Breast epithelium (tissue), 4 donors: ENCODE data around the gene PALM3. TPM values are rescaled to one million over a fixed set of nuclear protein-coding genes. Genes with fewer than 3 reads are reported as not detected.

Source experiments
- DNase-seq, 2 donors: peaks; one replicate each; pipeline ENCODE4 v3.0.0-alpha.2; 2019; ENCODE audit warnings: low spot score in 2 of 2
- H3K27ac ChIP-seq, 2 donors: fragments of 200-600 bp; sonication (generic) in 1 of 2; one replicate each; pipeline ENCODE4 v1.5.1; 2016 to 2019; ENCODE audit warnings: mild to moderate bottlenecking in 1 of 2
- H3K27me3 ChIP-seq, 2 donors: fragments of 200-600 bp; sonication (generic) in 1 of 2; one replicate each; pipeline versions ENCODE4 v1.5.1 to v1.6.0; 2017 to 2019; ENCODE audit warnings: control low read depth in 1 of 2, mild to moderate bottlenecking in 1 of 2
- H3K36me3 ChIP-seq: fragments of 200-600 bp; one replicate; pipeline ENCODE4 v1.5.1; 2019
- H3K4me1 ChIP-seq, 2 donors: fragments of 200-600 bp; sonication (generic); one replicate each; pipeline ENCODE4 v1.5.1; 2016 to 2019; ENCODE audit warnings: control low read depth in 1 of 2
- H3K4me3 ChIP-seq, 3 donors: fragments of 200-600 bp; sonication (generic); 1 replicate in 2 of 3; 2 replicates in 1 of 3; pipeline ENCODE4 v1.5.1; 2016 to 2019; ENCODE audit warnings: mild to moderate bottlenecking in 3 of 3, moderate library complexity in 2 of 3
- H3K9me3 ChIP-seq, 2 donors: fragments of 200-600 bp; sonication (generic) in 1 of 2; one replicate each; pipeline ENCODE4 v1.5.1; 2016 to 2019; ENCODE audit warnings: control low read depth in 1 of 2
- POLR2A ChIP-seq: fragments of 450-650 bp; IDR thresholded peaks from one replicate; pipeline ENCODE4 v1.6.1; 2016; ENCODE audit warnings: antibody characterized with exemption, mild to moderate bottlenecking, moderate library complexity
- POLR2AphosphoS5 ChIP-seq, 3 donors: sonication (generic); formaldehyde crosslinking; IDR thresholded peaks; one replicate each; pipeline ENCODE4 v1.6.1; 2017; ENCODE audit warnings: antibody characterized with exemption in 3 of 3
- intact Hi-C: fragments of 100-400 bp; cut with DNase I; formaldehyde crosslinking; loops from one replicate; pipeline ENCODE4 v1.15.1; 2023; ENCODE audit warnings: low total_unique reads
- total RNA-seq, 3 donors: library from RNA; depleted of rRNA; stranded (reverse); fragments of >200 nt; gene quantifications; one replicate each; pipeline ENCODE4 v1.1.0, GENCODE V29; 2016
- TF ChIP-seq, protein P1 (sequence below), 3 donors: fragments of 450-650 bp; IDR thresholded peaks; one replicate each; pipeline ENCODE4 v1.5.1; 2016 to 2017; ENCODE audit warnings: antibody characterized with exemption in 3 of 3, mild to moderate bottlenecking in 3 of 3, moderate library complexity in 3 of 3

Gene PALM3
- total RNA-seq, 3 donors from 2014 or later, result 2.5 to 3.9 TPM; not detected in 1

DNA sequence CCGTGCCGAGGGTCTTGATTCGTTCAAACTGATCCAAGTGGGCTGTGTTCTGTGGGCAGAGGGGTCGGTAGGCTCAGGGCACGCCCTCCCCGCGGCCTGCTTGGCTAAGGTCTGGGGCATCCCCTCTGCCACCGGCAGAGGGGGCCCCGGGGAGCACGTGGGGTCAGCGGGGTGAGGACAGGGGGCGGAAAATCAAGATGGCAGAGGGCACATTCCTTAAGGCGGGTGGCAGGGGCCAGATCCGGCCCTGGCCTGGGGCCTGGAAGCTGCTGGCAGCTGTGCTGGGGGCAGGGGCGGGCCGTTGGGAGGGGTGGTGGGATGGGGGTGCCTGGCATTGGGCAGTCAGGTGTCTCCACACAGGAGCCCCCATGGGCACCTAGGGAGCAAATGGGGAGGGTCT, 45.0 kb upstream of the PALM3 start:
- DNase-seq, result no peak
- Histone ChIP-seq H3K27ac (peak overlapping the region in 1 of 2 donors; percentile 55), H3K4me1 (no peaks in the 10 kb centered on the region), H3K27me3 (no peaks in the 10 kb centered on the region), H3K4me3 (no peak overlapping the region), H3K36me3 (no peaks in the 10 kb centered on the region), H3K9me3 (no peaks in the 10 kb centered on the region)
- intact Hi-C loops, result no loop called here
- TF ChIP-seq, protein P1, sequence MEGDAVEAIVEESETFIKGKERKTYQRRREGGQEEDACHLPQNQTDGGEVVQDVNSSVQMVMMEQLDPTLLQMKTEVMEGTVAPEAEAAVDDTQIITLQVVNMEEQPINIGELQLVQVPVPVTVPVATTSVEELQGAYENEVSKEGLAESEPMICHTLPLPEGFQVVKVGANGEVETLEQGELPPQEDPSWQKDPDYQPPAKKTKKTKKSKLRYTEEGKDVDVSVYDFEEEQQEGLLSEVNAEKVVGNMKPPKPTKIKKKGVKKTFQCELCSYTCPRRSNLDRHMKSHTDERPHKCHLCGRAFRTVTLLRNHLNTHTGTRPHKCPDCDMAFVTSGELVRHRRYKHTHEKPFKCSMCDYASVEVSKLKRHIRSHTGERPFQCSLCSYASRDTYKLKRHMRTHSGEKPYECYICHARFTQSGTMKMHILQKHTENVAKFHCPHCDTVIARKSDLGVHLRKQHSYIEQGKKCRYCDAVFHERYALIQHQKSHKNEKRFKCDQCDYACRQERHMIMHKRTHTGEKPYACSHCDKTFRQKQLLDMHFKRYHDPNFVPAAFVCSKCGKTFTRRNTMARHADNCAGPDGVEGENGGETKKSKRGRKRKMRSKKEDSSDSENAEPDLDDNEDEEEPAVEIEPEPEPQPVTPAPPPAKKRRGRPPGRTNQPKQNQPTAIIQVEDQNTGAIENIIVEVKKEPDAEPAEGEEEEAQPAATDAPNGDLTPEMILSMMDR (IDR thresholded peaks at IDR 0.05), result no peak

DNA sequence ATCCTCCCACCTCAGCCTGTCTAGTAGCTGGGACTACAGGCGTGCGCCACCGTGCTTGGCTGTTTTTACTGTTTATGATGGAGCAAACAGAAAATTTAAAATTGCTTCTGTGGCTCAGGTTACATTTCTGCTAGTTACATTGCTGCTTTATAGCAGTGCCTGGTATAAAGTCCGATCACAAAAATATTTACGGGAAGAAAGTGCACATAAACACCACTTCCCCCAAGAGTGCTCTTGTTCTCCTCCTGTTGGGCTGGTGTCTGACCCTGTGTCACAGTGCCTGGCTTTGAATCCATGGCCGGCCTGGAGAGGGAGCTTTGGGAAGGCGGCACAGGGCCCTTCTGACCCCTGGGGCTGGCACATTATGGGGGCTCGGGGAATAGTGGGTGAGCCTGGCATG, 43.8 kb upstream of the PALM3 start:
- Histone ChIP-seq H3K27ac (no peak overlapping the region), H3K36me3 (no peaks in the 10 kb centered on the region), H3K4me1 (no peaks in the 10 kb centered on the region), H3K4me3 (no peak overlapping the region), H3K27me3 (no peaks in the 10 kb centered on the region), H3K9me3 (no peaks in the 10 kb centered on the region)
- DNase-seq, result no peak
- TF ChIP-seq POLR2AphosphoS5 (IDR thresholded peaks at IDR 0.05) (no peak), POLR2A (no peak)
- TF ChIP-seq, protein P1 (IDR thresholded peaks at IDR 0.05), result no peak
- intact Hi-C loops, result no loop called here

DNA sequence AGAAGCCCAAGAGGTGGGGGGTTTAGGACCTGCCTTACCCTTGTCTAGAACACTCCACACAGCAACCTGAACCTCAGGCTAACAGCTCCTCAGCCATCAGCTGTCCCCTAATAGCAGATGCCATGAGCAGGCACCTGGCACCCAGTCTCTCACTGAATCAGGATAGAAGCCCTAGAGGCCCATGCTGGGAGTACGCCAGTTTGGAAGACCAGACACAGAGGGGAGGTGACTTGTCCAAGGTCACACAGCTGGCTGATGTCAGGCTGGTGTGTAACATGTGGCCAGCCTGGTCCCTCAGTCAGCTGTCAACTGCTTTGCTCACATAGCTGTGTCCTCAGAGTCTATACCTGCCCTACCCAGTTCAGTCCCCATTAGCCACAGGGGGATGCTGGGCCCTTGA, 41.4 kb upstream of the PALM3 start:
- no peak for DNase-seq
- no peaks in the 10 kb centered on the region for H3K36me3 ChIP-seq
- TF ChIP-seq POLR2A, result no peak

DNA sequence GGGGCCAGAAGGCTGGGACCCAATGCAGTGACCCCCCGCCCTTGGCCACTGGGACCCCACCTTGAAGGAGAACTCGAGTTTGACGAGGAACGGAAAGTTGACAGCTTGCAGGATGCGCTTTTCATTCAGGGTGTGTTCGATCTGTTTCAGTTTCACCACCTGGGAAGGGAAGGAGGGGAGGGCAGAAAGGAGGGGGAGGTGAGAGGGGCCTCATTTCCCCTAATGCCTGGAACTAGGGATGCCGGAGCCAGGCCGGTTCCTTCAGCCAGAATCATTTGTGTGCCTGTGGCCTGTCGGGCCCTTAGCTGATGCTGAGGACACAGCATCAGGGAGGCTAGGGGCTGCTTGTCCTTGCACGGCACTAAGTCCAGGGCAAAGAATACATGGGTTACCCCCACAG, 40.9 kb upstream of the PALM3 start:
- Histone ChIP-seq H3K27ac (peak overlapping the region; percentile 45 to 68), H3K4me3 (no peak overlapping the region), H3K27me3 (no peaks in the 10 kb centered on the region), H3K4me1 (no peaks in the 10 kb centered on the region), H3K36me3 (no peaks in the 10 kb centered on the region), H3K9me3 (no peaks in the 10 kb centered on the region)
- TF ChIP-seq POLR2A (no peak), POLR2AphosphoS5 (IDR thresholded peaks at IDR 0.05) (no peak)
- TF ChIP-seq, protein P1 (IDR thresholded peaks at IDR 0.05), result no peak
- intact Hi-C loops, result no loop called here
- no peak for DNase-seq

More for the DNA sequence above, 41.4 kb upstream of the PALM3 start:
- no peaks in the 10 kb centered on the region for H3K27me3 ChIP-seq
- no peaks in the 10 kb centered on the region for H3K4me1 ChIP-seq
- peak overlapping the region in 1 of 2 donors; percentile 4 for H3K27ac ChIP-seq
- no peak overlapping the region for H3K4me3 ChIP-seq
- intact Hi-C loops, result no loop called here
- H3K9me3 ChIP-seq, result no peaks in the 10 kb centered on the region

DNA sequence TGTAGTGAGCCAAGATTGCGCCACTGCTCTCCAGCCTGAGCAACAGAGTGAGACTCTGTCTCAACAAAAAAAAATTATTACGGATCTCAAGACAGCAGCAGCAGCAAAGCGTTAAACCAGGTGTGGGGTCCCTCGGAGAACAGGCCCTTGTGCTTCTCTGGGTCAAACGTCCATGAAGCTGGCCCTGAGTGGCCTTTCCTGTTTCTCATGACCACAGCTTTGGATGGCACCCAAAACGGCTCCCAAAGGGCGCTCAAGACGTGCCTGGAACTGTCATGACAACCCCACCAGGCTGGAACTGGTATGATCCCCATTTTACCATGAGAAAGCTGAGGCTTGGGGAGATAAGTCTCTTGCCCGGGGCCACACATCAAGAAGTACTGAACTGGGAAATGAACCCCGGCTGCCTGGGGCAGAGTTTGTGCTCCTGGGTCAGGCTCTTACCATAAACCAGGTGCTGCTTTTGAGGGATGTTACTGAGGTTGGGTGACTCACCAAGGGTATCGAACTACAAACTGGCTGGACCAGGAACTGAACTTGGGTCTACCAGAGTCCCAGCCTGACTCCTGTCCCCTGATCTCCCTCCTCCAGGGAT, 40.3 kb upstream of the PALM3 start:
- DNase-seq, result no peak
- intact Hi-C loops, result no loop called here
- Histone ChIP-seq H3K9me3 (no peaks in the 10 kb centered on the region), H3K27ac (peak overlapping the region; percentile 45 to 68), H3K4me1 (no peaks in the 10 kb centered on the region), H3K27me3 (no peaks in the 10 kb centered on the region), H3K36me3 (no peaks in the 10 kb centered on the region), H3K4me3 (no peak overlapping the region)
- no peak for TF ChIP-seq POLR2AphosphoS5 (IDR thresholded peaks at IDR 0.05)
- TF ChIP-seq POLR2A, result no peak
- TF ChIP-seq, protein P1 (IDR thresholded peaks at IDR 0.05), result no peak
